ENCODE measurements around the gene ANKRD62.

DNA sequence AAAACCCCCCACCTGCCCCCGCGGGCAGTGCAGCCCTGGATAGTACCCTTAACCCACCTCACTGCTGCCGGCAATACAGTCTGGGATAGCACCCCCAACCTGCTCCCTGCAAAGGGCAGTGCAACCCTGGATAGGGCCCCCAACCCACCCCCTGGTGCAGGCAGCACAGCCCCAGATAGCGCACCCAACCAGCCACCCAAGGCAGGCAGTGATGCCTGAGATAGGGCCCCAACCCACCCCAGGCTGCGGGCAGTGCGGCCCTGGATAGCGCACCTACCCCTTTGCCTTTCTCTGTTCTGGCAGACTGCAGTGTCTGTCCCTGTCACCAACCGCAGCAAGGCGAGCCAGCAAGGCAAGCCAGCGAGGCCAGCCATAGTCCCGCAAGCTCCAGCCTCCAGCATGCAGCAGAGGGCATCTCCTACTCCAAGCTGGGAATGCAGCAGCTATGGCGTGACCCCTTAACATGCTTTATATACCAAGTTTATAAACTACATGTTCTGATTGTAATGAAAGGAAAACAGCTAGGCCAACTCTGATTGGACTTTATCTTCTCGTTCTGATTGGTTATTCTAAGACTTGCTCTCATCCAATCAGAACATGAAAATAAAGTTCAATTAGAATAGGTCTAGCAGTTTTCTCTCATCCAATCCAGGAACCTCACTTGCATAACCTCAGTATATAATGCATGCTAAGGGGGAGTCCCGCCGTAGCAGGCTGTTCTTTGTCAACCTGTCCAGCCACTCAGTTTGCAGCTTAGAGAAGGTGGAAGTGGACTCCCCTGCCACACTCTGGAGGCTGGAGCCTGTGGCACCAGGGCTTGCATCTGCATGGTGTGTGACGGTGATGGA lies 34.1 kb upstream of the ANKRD62 start:
- TF ChIP-seq, protein P1, sequence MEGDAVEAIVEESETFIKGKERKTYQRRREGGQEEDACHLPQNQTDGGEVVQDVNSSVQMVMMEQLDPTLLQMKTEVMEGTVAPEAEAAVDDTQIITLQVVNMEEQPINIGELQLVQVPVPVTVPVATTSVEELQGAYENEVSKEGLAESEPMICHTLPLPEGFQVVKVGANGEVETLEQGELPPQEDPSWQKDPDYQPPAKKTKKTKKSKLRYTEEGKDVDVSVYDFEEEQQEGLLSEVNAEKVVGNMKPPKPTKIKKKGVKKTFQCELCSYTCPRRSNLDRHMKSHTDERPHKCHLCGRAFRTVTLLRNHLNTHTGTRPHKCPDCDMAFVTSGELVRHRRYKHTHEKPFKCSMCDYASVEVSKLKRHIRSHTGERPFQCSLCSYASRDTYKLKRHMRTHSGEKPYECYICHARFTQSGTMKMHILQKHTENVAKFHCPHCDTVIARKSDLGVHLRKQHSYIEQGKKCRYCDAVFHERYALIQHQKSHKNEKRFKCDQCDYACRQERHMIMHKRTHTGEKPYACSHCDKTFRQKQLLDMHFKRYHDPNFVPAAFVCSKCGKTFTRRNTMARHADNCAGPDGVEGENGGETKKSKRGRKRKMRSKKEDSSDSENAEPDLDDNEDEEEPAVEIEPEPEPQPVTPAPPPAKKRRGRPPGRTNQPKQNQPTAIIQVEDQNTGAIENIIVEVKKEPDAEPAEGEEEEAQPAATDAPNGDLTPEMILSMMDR (conservative IDR thresholded peaks at IDR 0.05; ENCODE audit: low read depth, low read length): no peak
- TF ChIP-seq POLR2A (IDR thresholded peaks at IDR 0.05; ENCODE audit: low read depth, low read length) (no peak), CEBPB (IDR thresholded peaks at IDR 0.05; ENCODE audit: low read depth, low read length) (no peak), RCOR1 (IDR thresholded peaks at IDR 0.05; ENCODE audit: insufficient replicate concordance, low read length) (no peak), RFX5 (IDR thresholded peaks at IDR 0.05; ENCODE audit: low read depth, low read length) (no peak), MAFK (IDR thresholded peaks at IDR 0.05; ENCODE audit: low read depth, low read length) (no peak), RAD21 (IDR thresholded peaks at IDR 0.05; ENCODE audit: low read length) (no peak), CHD1 (IDR thresholded peaks at IDR 0.05; ENCODE audit: low read depth, low read length) (no peak)
- TF ChIP-seq, protein P2, sequence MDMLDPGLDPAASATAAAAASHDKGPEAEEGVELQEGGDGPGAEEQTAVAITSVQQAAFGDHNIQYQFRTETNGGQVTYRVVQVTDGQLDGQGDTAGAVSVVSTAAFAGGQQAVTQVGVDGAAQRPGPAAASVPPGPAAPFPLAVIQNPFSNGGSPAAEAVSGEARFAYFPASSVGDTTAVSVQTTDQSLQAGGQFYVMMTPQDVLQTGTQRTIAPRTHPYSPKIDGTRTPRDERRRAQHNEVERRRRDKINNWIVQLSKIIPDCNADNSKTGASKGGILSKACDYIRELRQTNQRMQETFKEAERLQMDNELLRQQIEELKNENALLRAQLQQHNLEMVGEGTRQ (IDR thresholded peaks at IDR 0.05; ENCODE audit: low read depth, low read length): no peak

All from IMR-90 (cell line).